Neural cell (in vitro differentiated cells): Measurements from ENCODE around the gene MAP7D2. TPM values are rescaled to one million over a fixed set of nuclear protein-coding genes. Genes with fewer than 3 reads are reported as not detected.

ENCODE experiments used
- H2AFZ ChIP-seq: fragments of 200-600, 300-800 bp; sonication (generic), shearing (Covaris generic); 2 replicates; pipeline ENCODE4 v1.6.0; 2014; ENCODE audit warnings: low read depth, mild to moderate bottlenecking, antibody characterized with exemption, low read length, moderate library complexity
- H3F3A ChIP-seq: fragments of 200-600 bp; shearing (Covaris generic); 2 replicates; pipeline ENCODE4 v1.6.1; 2016; ENCODE audit warnings: mild to moderate bottlenecking, moderate library complexity, mixed read lengths, antibody characterized with exemption, low read length; ENCODE audit not compliant: insufficient read depth, poor library complexity, severe bottlenecking
- H3K27ac ChIP-seq: fragments of 200-600, 300-800 bp; sonication (generic), shearing (Covaris generic); 2 replicates; pipeline ENCODE4 v1.5.1; 2014; ENCODE audit warnings: mild to moderate bottlenecking, low read length, moderate library complexity
- H3K27me3 ChIP-seq: fragments of 300-800, 200-600 bp; sonication (generic), shearing (Covaris generic); 2 replicates; pipeline ENCODE4 v1.6.0; 2014; ENCODE audit warnings: mild to moderate bottlenecking, low read depth, low read length, moderate library complexity; ENCODE audit not compliant: insufficient read depth
- H3K36me3 ChIP-seq: fragments of 300-800, 200-600 bp; sonication (generic), shearing (Covaris generic); 2 replicates; pipeline ENCODE4 v1.5.1; 2014; ENCODE audit warnings: mild to moderate bottlenecking, antibody characterized with exemption, low read length, moderate library complexity; ENCODE audit not compliant: insufficient read depth
- H3K4me2 ChIP-seq: fragments of 300-800, 200-600 bp; sonication (generic), shearing (Covaris generic); 2 replicates; pipeline ENCODE4 v1.6.0; 2014; ENCODE audit warnings: mild to moderate bottlenecking, low read length
- H3K4me3 ChIP-seq: fragments of 300-800, 200-600 bp; sonication (generic), shearing (Covaris generic); 2 replicates; pipeline ENCODE4 v1.5.1; 2014; ENCODE audit warnings: mild to moderate bottlenecking, low read length, moderate library complexity
- H3K79me2 ChIP-seq: fragments of 200-600 bp; shearing (Covaris generic); replicated peaks from 2 replicates; pipeline ENCODE4 v1.6.0; 2014; ENCODE audit warnings: mild to moderate bottlenecking, low read length, moderate library complexity; ENCODE audit not compliant: insufficient read depth
- H3K9ac ChIP-seq: fragments of 300-800, 200-600 bp; sonication (generic), shearing (Covaris generic); 2 replicates; pipeline ENCODE4 v1.6.1; 2016; ENCODE audit warnings: mild to moderate bottlenecking, low read length, mixed read lengths
- H3K9me2 ChIP-seq: fragments of 200-600 bp; shearing (Covaris generic); 2 replicates; pipeline ENCODE4 v1.6.1; 2016; ENCODE audit warnings: mild to moderate bottlenecking, low read length, mixed read lengths; ENCODE audit not compliant: insufficient read depth
- H3K9me3 ChIP-seq: fragments of 200-600, 300-800 bp; sonication (generic), shearing (Covaris generic); 2 replicates; pipeline ENCODE4 v1.6.1; 2016; ENCODE audit warnings: mild to moderate bottlenecking, mixed run types, low read length, moderate library complexity, mixed read lengths
- H4K20me1 ChIP-seq: fragments of 200-600 bp; shearing (Covaris generic); 2 replicates; pipeline ENCODE4 v1.6.1; 2016; ENCODE audit warnings: mild to moderate bottlenecking, mixed run types; ENCODE audit not compliant: insufficient read depth
- EP300 ChIP-seq: fragments of 450-650 bp; conservative IDR thresholded peaks from 2 replicates; pipeline ENCODE4 v1.6.1; 2014; ENCODE audit warnings: antibody characterized with exemption, mild to moderate bottlenecking, moderate library complexity; ENCODE audit not compliant: poor library complexity, severe bottlenecking
- EZH2 ChIP-seq: fragments of 200-600, 300-800 bp; shearing (Covaris generic), sonication (generic); IDR thresholded peaks from 2 replicates; pipeline ENCODE4 v1.6.1; 2014; ENCODE audit warnings: antibody characterized with exemption, low read length, borderline replicate concordance, mild to moderate bottlenecking; ENCODE audit not compliant: insufficient read depth, poor library complexity, severe bottlenecking
- MXI1 ChIP-seq: fragments of 450-650 bp; conservative IDR thresholded peaks from 2 replicates; pipeline ENCODE4 v1.6.1; 2014; ENCODE audit warnings: antibody characterized with exemption, mild to moderate bottlenecking; ENCODE audit not compliant: poor library complexity, severe bottlenecking
- POLR2AphosphoS5 ChIP-seq: IDR thresholded peaks from 2 replicates; pipeline ENCODE4 v1.6.1; 2012
- RAD21 ChIP-seq: fragments of 450-650 bp; conservative IDR thresholded peaks from 2 replicates; pipeline ENCODE4 v1.6.1; 2014; ENCODE audit warnings: antibody characterized with exemption, mild to moderate bottlenecking, moderate library complexity
- SMC3 ChIP-seq: fragments of 450-650 bp; conservative IDR thresholded peaks from 2 replicates; pipeline ENCODE4 v1.6.1; 2014; ENCODE audit warnings: antibody characterized with exemption, mild to moderate bottlenecking, moderate library complexity; ENCODE audit not compliant: poor library complexity
- TAF1 ChIP-seq: IDR thresholded peaks from 2 replicates; pipeline ENCODE4 v1.6.1; 2012; ENCODE audit warnings: low read depth
- polyA plus RNA-seq: library from polyadenylated mRNA; depleted of rRNA; stranded (reverse); fragments of >200 nt; gene quantifications from 2 replicates; pipeline ENCODE4 v1.2.3, GENCODE V29; 2014
- TF ChIP-seq, protein P1 (sequence below): fragments of 450-650 bp; IDR thresholded peaks from 2 replicates; pipeline ENCODE4 v1.5.1; 2014; ENCODE audit warnings: antibody characterized with exemption, mild to moderate bottlenecking, moderate library complexity; ENCODE audit not compliant: poor library complexity, severe bottlenecking
- TF ChIP-seq, protein P2 (sequence below): IDR thresholded peaks from 2 replicates; pipeline ENCODE4 v1.6.1; 2012; ENCODE audit warnings: borderline replicate concordance

MAP7D2 gene
- polyA plus RNA-seq, 1 donor from 2014 or later = 6.4 TPM

DNA sequence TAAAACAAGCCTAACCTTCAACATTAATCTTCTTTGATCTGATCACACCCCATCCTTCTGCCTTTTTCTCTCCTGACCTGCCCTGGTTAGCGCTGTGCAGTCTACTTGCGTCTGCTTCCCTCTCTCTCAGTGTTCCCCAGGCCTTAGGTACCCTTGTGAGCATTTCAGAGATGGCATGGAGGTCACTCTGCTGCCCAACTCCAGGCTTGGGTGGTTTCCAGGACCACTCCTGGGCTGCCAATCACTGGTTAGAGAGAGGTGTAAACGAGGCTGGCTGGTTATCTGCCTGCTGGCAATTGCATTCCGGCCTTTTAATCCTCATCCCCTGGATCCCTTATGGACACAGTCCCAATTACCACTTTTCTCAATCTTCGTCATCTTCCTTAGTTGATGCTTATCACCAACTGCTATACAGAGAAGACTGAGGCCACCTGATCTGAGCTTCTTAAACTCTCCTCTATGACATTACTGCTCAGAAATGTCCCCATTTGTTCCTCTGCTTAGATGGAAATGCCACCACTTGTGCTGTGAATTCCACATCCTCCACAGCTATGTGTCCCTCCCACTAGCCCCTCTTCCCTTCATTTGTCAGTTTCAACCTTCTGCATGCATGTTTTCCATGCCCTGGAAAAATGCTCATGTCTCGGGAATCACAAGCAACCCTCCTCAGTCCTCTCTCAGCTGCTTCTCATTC is 96.9 kb downstream of the MAP7D2 start:
- no peak overlapping the region for H3K4me2 ChIP-seq
- no peak overlapping the region for H2AFZ ChIP-seq
- no peaks in the 10 kb centered on the region for H3F3A ChIP-seq
- H3K36me3 ChIP-seq = no peaks in the 10 kb centered on the region
- H3K79me2 ChIP-seq = no peaks in the 10 kb centered on the region
- no peaks in the 10 kb centered on the region for H3K27me3 ChIP-seq
- H3K9me2 ChIP-seq = no peaks in the 10 kb centered on the region
- H3K4me3 ChIP-seq = no peak overlapping the region
- no peak for TF ChIP-seq EZH2
- no peak for TF ChIP-seq TAF1
- TF ChIP-seq POLR2AphosphoS5 = no peak
- TF ChIP-seq EP300 = no peak
- TF ChIP-seq MXI1 = no peak
- no peak for TF ChIP-seq SMC3
- TF ChIP-seq, protein P1, sequence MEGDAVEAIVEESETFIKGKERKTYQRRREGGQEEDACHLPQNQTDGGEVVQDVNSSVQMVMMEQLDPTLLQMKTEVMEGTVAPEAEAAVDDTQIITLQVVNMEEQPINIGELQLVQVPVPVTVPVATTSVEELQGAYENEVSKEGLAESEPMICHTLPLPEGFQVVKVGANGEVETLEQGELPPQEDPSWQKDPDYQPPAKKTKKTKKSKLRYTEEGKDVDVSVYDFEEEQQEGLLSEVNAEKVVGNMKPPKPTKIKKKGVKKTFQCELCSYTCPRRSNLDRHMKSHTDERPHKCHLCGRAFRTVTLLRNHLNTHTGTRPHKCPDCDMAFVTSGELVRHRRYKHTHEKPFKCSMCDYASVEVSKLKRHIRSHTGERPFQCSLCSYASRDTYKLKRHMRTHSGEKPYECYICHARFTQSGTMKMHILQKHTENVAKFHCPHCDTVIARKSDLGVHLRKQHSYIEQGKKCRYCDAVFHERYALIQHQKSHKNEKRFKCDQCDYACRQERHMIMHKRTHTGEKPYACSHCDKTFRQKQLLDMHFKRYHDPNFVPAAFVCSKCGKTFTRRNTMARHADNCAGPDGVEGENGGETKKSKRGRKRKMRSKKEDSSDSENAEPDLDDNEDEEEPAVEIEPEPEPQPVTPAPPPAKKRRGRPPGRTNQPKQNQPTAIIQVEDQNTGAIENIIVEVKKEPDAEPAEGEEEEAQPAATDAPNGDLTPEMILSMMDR = no peak
- no peak for TF ChIP-seq RAD21
- TF ChIP-seq, protein P2, sequence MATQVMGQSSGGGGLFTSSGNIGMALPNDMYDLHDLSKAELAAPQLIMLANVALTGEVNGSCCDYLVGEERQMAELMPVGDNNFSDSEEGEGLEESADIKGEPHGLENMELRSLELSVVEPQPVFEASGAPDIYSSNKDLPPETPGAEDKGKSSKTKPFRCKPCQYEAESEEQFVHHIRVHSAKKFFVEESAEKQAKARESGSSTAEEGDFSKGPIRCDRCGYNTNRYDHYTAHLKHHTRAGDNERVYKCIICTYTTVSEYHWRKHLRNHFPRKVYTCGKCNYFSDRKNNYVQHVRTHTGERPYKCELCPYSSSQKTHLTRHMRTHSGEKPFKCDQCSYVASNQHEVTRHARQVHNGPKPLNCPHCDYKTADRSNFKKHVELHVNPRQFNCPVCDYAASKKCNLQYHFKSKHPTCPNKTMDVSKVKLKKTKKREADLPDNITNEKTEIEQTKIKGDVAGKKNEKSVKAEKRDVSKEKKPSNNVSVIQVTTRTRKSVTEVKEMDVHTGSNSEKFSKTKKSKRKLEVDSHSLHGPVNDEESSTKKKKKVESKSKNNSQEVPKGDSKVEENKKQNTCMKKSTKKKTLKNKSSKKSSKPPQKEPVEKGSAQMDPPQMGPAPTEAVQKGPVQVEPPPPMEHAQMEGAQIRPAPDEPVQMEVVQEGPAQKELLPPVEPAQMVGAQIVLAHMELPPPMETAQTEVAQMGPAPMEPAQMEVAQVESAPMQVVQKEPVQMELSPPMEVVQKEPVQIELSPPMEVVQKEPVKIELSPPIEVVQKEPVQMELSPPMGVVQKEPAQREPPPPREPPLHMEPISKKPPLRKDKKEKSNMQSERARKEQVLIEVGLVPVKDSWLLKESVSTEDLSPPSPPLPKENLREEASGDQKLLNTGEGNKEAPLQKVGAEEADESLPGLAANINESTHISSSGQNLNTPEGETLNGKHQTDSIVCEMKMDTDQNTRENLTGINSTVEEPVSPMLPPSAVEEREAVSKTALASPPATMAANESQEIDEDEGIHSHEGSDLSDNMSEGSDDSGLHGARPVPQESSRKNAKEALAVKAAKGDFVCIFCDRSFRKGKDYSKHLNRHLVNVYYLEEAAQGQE = no peak
- H3K9me3 ChIP-seq = no peaks in the 10 kb centered on the region
- H4K20me1 ChIP-seq = no peaks in the 10 kb centered on the region
- H3K27ac ChIP-seq = no peak overlapping the region
- no peak overlapping the region for H3K9ac ChIP-seq

DNA sequence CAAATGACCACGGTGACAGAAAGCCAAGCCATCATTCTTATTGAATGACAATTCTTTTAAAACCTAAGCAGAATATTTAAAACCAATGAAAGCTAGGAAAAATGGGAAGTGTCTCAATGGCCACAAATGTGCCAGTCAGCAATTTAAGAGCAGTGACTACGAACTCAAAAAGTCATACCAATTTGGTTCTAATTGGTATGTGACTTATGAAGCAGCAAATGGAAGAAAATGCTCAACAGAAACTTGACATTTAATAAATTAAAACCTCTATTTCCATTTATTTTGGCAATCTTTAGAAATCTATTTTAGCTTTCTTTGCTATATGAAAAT is 100.1 kb downstream of the MAP7D2 start:
- Histone ChIP-seq H3K79me2 (no peaks in the 10 kb centered on the region), H3K9me2 (no peaks in the 10 kb centered on the region), H3K9ac (no peak overlapping the region), H3K27me3 (no peaks in the 10 kb centered on the region), H3F3A (no peaks in the 10 kb centered on the region), H3K27ac (peak overlapping the region; percentile 37), H4K20me1 (no peaks in the 10 kb centered on the region), H2AFZ (no peak overlapping the region), H3K4me2 (no peak overlapping the region), H3K9me3 (no peaks in the 10 kb centered on the region), H3K36me3 (no peaks in the 10 kb centered on the region), H3K4me3 (no peak overlapping the region)
- TF ChIP-seq TAF1 (no peak), POLR2AphosphoS5 (no peak), SMC3 (no peak), EP300 (no peak), RAD21 (no peak), MXI1 (no peak), EZH2 (no peak)
- TF ChIP-seq, protein P1 = no peak
- TF ChIP-seq, protein P2 = no peak
